Sigmoid colon (tissue), 7 donors: Measurements from ENCODE around the gene PDZD4. TPM values are rescaled to one million over a fixed set of nuclear protein-coding genes. Genes with fewer than 3 reads are reported as not detected.

Experiments
- DNase-seq: peaks from one replicate; pipeline ENCODE4 v3.0.0-alpha.2; 2019
- H3K27ac ChIP-seq, 4 donors: fragments of 200-600 bp; sonication (generic); one replicate each; pipeline ENCODE4 v1.5.1; 2016 to 2019; ENCODE audit warnings: mild to moderate bottlenecking in 1 of 4
- H3K27me3 ChIP-seq, 3 donors: fragments of 200-600 bp; sonication (generic); one replicate each; pipeline ENCODE4 v1.5.1; 2019; ENCODE audit warnings: mild to moderate bottlenecking in 1 of 3
- H3K36me3 ChIP-seq, 4 donors: fragments of 200-600 bp; sonication (generic); one replicate each; pipeline ENCODE4 v1.5.1; 2016 to 2019
- H3K4me1 ChIP-seq, 4 donors: fragments of 200-600 bp; sonication (generic); one replicate each; pipeline ENCODE4 v1.5.1; 2017 to 2019
- H3K4me3 ChIP-seq, 4 donors: fragments of 200-600 bp; sonication (generic); one replicate each; pipeline ENCODE4 v1.5.1; 2017 to 2019; ENCODE audit warnings: mild to moderate bottlenecking in 2 of 4, moderate library complexity in 1 of 4
- H3K9me3 ChIP-seq, 4 donors: fragments of 200-600 bp in 3 of 4; sonication (generic) in 3 of 4; one replicate each; pipeline versions ENCODE4 v1.5.1 to v1.6.1; 2013 to 2019
- EP300 ChIP-seq, 4 donors: sonication (generic); formaldehyde crosslinking; IDR thresholded peaks; one replicate each; pipeline ENCODE4 v1.6.1; 2017; ENCODE audit warnings: antibody characterized with exemption in 4 of 4
- POLR2A ChIP-seq, 2 donors: fragments of 450-650 bp; IDR thresholded peaks; one replicate each; pipeline ENCODE4 v1.6.1; 2016; ENCODE audit warnings: antibody characterized with exemption in 2 of 2, mild to moderate bottlenecking in 2 of 2, moderate library complexity in 2 of 2
- POLR2AphosphoS5 ChIP-seq, 4 donors: sonication (generic); formaldehyde crosslinking; IDR thresholded peaks; one replicate each; pipeline ENCODE4 v1.6.1; 2017; ENCODE audit warnings: antibody characterized with exemption in 4 of 4
- WGBS, 2 donors: extraction: QIAGEN DNeasy Blood & Tissue Kit; methylation state at CpG; one replicate each; pipeline ENCODE4 v1.1.7; 2013; 5-methylcytosine and 5-hydroxymethylcytosine counted together
- intact Hi-C: fragments of 100-400 bp; cut with DNase I; formaldehyde crosslinking; loops from one replicate; pipeline ENCODE4 v1.15.1; 2023
- polyA plus RNA-seq, 3 donors: library from polyadenylated mRNA; stranded (reverse); fragments of 200-250 nt; gene quantifications; one replicate each; pipeline ENCODE4 v1.2.3, GENCODE V29; 2013
- total RNA-seq, 4 donors: library from RNA; depleted of rRNA; stranded (reverse); fragments of >200 nt; gene quantifications; one replicate each; pipeline ENCODE4 v1.1.0, GENCODE V29; 2016
- TF ChIP-seq, protein P1 (sequence below), 4 experiments: fragments of 450-650 bp in 3 of 4; fragments of 200-600 bp in 1 of 4; IDR thresholded peaks; one replicate each; pipeline ENCODE4 v1.5.1; 2016 to 2019; ENCODE audit warnings: antibody characterized with exemption in 4 of 4, mild to moderate bottlenecking in 3 of 4, moderate library complexity in 2 of 4
- donor health status: healthy with polysubstance abuse.
- donor health status: Bipolar disorder and iron deficiency.
- donor health status: healthy.

Gene PDZD4
- total and polyA plus RNA-seq, 7 donors, result 0.46 to 24.4 (median 8.6) TPM

DNA sequence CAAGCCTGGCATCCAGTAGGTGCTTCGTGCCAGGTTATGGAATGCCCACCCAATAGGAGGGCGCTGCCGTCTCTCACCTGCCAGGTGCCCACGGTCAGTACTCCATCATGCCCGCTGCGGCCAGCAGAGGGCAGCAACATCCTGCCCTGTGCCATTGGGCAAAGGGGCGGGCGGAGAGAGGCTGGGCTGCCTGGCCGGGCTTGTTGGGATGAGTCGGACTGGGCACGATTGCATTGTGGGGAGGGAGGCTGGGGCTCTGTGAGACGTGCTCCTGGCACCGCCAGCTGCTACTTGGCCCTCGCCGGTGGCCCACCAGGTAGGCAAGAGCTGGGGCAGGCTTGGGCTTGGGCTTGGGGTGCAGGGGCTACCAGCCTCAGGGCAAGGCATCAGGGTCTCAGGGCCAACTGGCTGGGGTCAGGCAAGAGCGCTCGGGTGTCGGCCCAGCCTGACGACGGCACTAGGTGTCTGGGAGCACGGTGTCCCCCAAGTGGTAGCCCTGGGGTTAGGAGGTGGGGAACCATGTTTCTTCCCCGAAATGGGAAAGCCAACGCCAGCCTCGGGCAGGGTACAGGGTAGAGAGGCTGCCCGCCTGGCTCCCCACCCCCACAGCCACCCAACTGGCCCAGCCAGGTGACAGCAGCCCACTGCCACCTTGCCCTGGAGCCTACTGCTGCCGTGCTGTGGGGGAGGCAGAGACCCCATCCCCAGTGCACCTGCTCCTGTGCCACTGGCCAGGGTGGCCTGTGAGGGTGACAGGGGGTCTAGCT is 66.2 kb downstream of the PDZD4 start, which contains the start of gene PLXNB3:
Gene PLXNB3, plus strand, starts transcription at position 261 of the 767 bp plus-strand sequence. CDS start 1,287 bp downstream, outside the sequence.
- H3K27ac ChIP-seq, result peak within 1 kb of the TSS; percentile 75 to 86 (median 82)
- no peaks in the 10 kb centered on the region for H3K9me3 ChIP-seq
- peak within 1 kb of the TSS; percentile 14 to 51 (median 46) for H3K4me3 ChIP-seq
- H3K4me1 ChIP-seq, result peaks cover 0 to 34% (median 16%) of the 10 kb centered on the region in 4 donors
- H3K36me3 ChIP-seq, result peaks cover 0 to 4% (median 0%) of the 10 kb centered on the region in 4 donors
- 22 to 29% methylated on average over 26 of the region's 26 CpGs for WGBS, 2 donors
- TF ChIP-seq POLR2A (IDR thresholded peaks at IDR 0.05) (peak in 1 of 2 donors; percentile 22), POLR2AphosphoS5 (IDR thresholded peaks at IDR 0.05) (peak; percentile 55 to 80 (median 71)), EP300 (IDR thresholded peaks at IDR 0.05) (no peak)
- TF ChIP-seq, protein P1, sequence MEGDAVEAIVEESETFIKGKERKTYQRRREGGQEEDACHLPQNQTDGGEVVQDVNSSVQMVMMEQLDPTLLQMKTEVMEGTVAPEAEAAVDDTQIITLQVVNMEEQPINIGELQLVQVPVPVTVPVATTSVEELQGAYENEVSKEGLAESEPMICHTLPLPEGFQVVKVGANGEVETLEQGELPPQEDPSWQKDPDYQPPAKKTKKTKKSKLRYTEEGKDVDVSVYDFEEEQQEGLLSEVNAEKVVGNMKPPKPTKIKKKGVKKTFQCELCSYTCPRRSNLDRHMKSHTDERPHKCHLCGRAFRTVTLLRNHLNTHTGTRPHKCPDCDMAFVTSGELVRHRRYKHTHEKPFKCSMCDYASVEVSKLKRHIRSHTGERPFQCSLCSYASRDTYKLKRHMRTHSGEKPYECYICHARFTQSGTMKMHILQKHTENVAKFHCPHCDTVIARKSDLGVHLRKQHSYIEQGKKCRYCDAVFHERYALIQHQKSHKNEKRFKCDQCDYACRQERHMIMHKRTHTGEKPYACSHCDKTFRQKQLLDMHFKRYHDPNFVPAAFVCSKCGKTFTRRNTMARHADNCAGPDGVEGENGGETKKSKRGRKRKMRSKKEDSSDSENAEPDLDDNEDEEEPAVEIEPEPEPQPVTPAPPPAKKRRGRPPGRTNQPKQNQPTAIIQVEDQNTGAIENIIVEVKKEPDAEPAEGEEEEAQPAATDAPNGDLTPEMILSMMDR (IDR thresholded peaks at IDR 0.05), result peak; percentile 56 to 91 (median 66)
- no peaks in the 10 kb centered on the region for H3K27me3 ChIP-seq
- intact Hi-C loops, result loop anchor here (2.0 kb wide), 1 partner anchor 189 kb away; no protein-coding TSS in a partner anchor
- peak; percentile 92 for DNase-seq

DNA sequence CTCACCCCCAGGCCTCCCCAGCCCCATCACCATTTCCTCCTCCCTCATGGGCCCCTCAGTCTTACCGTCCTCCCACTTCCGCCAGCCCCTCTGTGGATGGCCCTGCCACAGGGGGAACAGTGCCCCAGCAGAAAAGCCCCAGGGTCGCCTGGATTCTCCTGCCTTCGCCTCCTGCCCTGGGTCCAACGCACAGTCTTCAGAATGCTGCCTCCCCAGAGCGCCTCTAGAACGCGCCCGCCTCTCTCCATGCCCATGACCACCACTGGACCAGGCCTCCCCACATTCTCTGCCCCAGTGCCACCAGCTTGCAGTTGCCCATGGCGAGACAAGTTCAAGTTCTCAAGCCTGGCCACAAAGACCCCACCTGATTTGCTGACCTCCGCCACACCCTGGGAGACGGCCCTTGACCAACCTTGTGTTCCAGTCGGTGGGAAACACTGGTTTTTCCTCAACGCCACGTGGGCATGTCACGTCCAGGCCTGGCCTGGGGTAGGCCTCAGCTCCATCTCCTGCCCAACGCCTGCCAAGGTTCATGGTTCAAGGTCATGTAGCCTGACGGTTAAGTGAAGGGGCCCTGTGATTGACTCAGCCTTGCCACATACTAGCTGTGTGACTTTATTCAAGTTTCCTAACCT is 66.9 kb downstream of the PDZD4 start:
- Histone ChIP-seq H3K27me3 (no peaks in the 10 kb centered on the region), H3K27ac (no peak overlapping the region), H3K9me3 (no peaks in the 10 kb centered on the region), H3K4me3 (no peak overlapping the region), H3K36me3 (no peaks in the 10 kb centered on the region), H3K4me1 (peaks cover 0 to 34% (median 16%) of the 10 kb centered on the region in 4 donors)
- 72 to 84% methylated on average over 18 of the region's 18 CpGs for WGBS, 2 donors
- TF ChIP-seq, protein P1 (IDR thresholded peaks at IDR 0.05), result no peak
- no peak for TF ChIP-seq POLR2A (IDR thresholded peaks at IDR 0.05)
- TF ChIP-seq POLR2AphosphoS5 (IDR thresholded peaks at IDR 0.05), result no peak
- TF ChIP-seq EP300 (IDR thresholded peaks at IDR 0.05), result no peak
- peak; percentile 61 for DNase-seq
- intact Hi-C loops, result no loop called here

DNA sequence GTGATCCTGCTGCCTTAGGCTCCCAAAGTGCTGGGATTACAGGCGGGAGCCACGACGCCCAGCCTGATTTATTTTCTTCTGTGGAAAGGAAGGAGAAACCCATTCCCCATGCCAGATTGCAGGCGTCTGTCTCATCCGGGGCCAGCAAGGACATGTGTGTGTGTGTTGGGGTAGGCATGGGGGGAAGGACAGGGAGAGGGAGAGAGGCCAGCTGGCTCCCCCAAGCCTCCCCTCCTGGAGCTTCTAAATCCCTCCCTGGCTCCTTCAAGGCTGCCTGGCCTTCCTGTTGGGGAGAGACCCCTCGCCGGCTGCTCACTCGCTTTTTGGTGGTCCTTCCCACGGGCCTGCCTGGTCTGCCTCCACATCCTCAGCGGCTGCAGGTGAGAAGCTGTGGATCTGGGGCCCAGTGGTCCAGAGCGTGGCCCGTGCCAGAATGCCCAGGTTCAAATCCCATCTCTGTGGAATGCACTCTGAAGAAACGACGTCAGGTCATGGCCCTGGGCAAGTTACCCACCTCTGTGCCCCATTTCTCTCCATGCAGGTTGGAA is 67.6 kb downstream of the PDZD4 start:
- 89 to 91% methylated on average over 14 of the region's 14 CpGs for WGBS, 2 donors
- Histone ChIP-seq H3K4me3 (no peak overlapping the region), H3K36me3 (no peaks in the 10 kb centered on the region), H3K27ac (no peak overlapping the region), H3K27me3 (no peaks in the 10 kb centered on the region), H3K4me1 (peaks cover 0 to 34% (median 16%) of the 10 kb centered on the region in 4 donors), H3K9me3 (no peaks in the 10 kb centered on the region)
- intact Hi-C loops, result no loop called here
- DNase-seq, result no peak
- TF ChIP-seq POLR2A (IDR thresholded peaks at IDR 0.05) (no peak), EP300 (IDR thresholded peaks at IDR 0.05) (no peak), POLR2AphosphoS5 (IDR thresholded peaks at IDR 0.05) (no peak)
- TF ChIP-seq, protein P1 (IDR thresholded peaks at IDR 0.05), result no peak

DNA sequence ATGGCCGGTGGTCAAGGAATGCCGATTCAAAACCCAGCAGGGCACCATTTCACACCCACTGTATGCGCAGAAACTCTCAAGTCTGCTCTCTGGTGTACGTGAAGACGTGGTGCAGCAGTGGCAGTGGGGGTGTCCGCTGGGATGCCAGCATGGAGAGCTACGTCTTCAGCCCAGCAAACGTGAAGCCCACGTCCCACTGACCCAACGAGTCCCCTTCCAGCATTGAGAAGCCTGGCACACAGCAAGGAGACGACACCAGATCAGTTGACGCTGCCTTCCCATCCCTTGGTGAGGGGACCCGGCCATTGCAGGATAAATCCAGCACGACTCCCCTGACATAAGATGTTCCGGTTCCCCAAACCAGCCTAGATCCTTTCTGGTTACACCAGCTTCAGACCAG is 68.5 kb downstream of the PDZD4 start:
- TF ChIP-seq EP300 (IDR thresholded peaks at IDR 0.05) (no peak), POLR2AphosphoS5 (IDR thresholded peaks at IDR 0.05) (no peak), POLR2A (IDR thresholded peaks at IDR 0.05) (no peak)
- TF ChIP-seq, protein P1 (IDR thresholded peaks at IDR 0.05), result no peak
- Histone ChIP-seq H3K9me3 (no peaks in the 10 kb centered on the region), H3K4me3 (no peak overlapping the region), H3K36me3 (no peaks in the 10 kb centered on the region), H3K4me1 (peaks cover 0 to 26% (median 9%) of the 10 kb centered on the region in 4 donors), H3K27me3 (no peaks in the 10 kb centered on the region), H3K27ac (no peak overlapping the region)
- 85 to 92% methylated on average over 15 of the region's 15 CpGs for WGBS, 2 donors
- DNase-seq, result peak; percentile 57
- intact Hi-C loops, result no loop called here
